Osteocyte (in vitro differentiated cells): Measurements from ENCODE around the gene OSBPL7. TPM values are rescaled to one million over a fixed set of nuclear protein-coding genes. Genes with fewer than 3 reads are reported as not detected.

Experiments
- DNase-seq: peaks from one replicate; pipeline ENCODE4 v3.0.0; 2021; ENCODE audit warnings: mixed read lengths; ENCODE audit not compliant: unreplicated experiment; ENCODE audit errors: extremely low spot score
- H3K27ac Mint-ChIP-seq: one replicate; pipeline ENCODE4 v1.8.0; 2021; ENCODE audit warnings: mild to moderate bottlenecking, mixed read lengths; ENCODE audit not compliant: unreplicated experiment
- H3K27me3 Mint-ChIP-seq: one replicate; pipeline ENCODE4 v1.8.0; 2021; ENCODE audit warnings: mixed read lengths; ENCODE audit not compliant: unreplicated experiment
- H3K36me3 Mint-ChIP-seq: one replicate; pipeline ENCODE4 v1.8.0; 2021; ENCODE audit warnings: mixed read lengths; ENCODE audit not compliant: unreplicated experiment
- H3K4me1 Mint-ChIP-seq: one replicate; pipeline ENCODE4 v1.8.0; 2021; ENCODE audit warnings: mixed read lengths; ENCODE audit not compliant: unreplicated experiment
- H3K4me3 Mint-ChIP-seq: one replicate; pipeline ENCODE4 v1.8.0; 2021; ENCODE audit warnings: mild to moderate bottlenecking, moderate library complexity, mixed read lengths; ENCODE audit not compliant: unreplicated experiment
- H3K9me3 Mint-ChIP-seq: one replicate; pipeline ENCODE4 v1.8.0; 2021; ENCODE audit warnings: mixed read lengths; ENCODE audit not compliant: unreplicated experiment
- total RNA-seq: library from RNA; stranded (reverse); gene quantifications from 2 replicates; pipeline ENCODE4 v1.2.1, GENCODE V29; 2021
- TF ChIP-seq, protein P1 (sequence below): fragments of 200-600 bp; sonication (generic); IDR thresholded peaks from 2 replicates; pipeline ENCODE4 v1.5.0; 2021; ENCODE audit warnings: antibody characterized with exemption, mild to moderate bottlenecking, moderate library complexity

OSBPL7 gene
- total RNA-seq, 1 donor from 2014 or later, result 18.0 TPM

DNA sequence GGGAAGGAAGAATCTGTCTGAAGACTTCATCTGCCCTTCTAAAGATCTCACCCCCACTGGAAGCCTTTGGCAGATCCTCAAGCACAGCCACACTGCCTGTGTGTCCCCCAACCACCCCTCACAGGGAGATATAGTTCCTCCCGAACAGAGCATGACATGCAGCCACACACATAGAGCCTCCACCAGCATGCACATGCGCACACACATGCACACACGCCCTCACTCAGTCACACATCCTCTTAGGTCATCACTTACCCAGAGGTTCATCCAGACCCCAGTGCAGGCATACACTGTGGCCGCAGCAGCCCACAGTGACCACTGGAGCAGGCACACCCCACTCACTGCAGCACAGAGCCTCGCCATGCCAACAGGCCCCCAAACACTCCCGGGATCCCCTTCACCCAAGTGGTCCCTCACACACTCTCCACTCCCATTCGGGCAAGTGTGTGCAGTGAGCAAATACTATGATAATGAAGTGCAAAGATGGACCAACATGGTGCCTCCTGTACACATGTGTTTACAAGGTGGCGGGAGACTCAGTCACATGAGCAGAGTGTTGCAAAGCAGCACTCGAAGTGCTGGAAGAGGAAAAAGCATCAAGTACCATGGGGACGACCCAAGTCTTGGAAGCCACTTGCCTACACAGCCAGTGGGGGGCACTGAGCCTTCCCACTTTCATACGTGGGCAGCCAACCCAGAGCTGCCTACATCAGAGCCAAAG lies 46.4 kb upstream of the OSBPL7 start:
- H3K27me3 Mint-ChIP-seq, result peaks cover 24% of the 10 kb centered on the region
- peaks cover 2% of the 10 kb centered on the region for H3K36me3 Mint-ChIP-seq
- TF ChIP-seq, protein P1, sequence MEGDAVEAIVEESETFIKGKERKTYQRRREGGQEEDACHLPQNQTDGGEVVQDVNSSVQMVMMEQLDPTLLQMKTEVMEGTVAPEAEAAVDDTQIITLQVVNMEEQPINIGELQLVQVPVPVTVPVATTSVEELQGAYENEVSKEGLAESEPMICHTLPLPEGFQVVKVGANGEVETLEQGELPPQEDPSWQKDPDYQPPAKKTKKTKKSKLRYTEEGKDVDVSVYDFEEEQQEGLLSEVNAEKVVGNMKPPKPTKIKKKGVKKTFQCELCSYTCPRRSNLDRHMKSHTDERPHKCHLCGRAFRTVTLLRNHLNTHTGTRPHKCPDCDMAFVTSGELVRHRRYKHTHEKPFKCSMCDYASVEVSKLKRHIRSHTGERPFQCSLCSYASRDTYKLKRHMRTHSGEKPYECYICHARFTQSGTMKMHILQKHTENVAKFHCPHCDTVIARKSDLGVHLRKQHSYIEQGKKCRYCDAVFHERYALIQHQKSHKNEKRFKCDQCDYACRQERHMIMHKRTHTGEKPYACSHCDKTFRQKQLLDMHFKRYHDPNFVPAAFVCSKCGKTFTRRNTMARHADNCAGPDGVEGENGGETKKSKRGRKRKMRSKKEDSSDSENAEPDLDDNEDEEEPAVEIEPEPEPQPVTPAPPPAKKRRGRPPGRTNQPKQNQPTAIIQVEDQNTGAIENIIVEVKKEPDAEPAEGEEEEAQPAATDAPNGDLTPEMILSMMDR, result no peak
- DNase-seq, result no peak
- H3K4me3 Mint-ChIP-seq, result no peak overlapping the region
- no peak overlapping the region for H3K27ac Mint-ChIP-seq
- peaks cover 23% of the 10 kb centered on the region for H3K4me1 Mint-ChIP-seq
- no peaks in the 10 kb centered on the region for H3K9me3 Mint-ChIP-seq

DNA sequence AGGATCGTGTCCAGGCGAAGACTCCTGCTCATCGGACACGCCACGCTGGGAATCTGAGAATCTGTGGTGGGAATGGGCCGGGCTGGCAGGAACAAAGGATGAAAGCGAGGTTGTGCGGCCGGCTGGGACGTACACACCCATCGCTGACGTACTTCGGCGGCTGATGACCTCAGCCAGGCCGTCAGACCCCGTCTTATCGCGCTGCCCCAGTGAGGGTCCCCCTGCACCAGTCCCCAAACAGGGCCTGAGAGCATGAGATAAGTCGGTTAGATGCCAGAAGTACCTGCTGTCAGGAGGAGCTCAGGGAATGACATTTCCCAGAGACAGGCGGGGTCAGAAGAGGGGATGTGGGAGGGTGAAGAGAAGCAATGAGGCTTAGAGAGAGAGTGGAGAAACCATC lies 45.3 kb upstream of the OSBPL7 start:
- Mint-ChIP-seq H3K4me3 (no peak overlapping the region), H3K27ac (no peak overlapping the region), H3K9me3 (no peaks in the 10 kb centered on the region)

DNA sequence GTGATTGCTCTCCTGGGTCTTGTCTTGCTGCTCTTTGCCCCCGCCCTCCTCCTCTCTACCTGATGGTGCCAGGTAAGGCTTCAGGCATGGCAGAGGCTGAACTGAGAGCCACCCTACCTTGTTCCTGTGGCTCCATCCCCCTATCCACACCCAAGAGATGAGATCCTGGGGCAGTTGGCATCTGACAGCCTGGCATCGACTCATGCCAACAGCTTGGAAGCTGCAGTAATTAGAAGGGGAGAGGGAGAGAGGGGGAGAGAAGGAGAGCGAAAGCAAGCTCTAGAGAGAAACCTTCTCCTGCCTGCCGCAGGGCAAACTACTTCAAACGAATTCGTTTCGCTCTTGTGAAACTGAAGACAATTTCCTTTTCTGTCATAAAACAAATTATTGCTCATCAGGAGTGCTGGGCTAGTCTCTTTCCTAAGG lies 43.2 kb upstream of the OSBPL7 start:
- Mint-ChIP-seq H3K9me3 (no peaks in the 10 kb centered on the region), H3K36me3 (peaks cover 2% of the 10 kb centered on the region), H3K4me3 (no peak overlapping the region), H3K4me1 (peaks cover 25% of the 10 kb centered on the region), H3K27ac (no peak overlapping the region), H3K27me3 (peaks cover 5% of the 10 kb centered on the region)
- TF ChIP-seq, protein P1, result no peak
- DNase-seq, result no peak

More for the DNA sequence above, 45.3 kb upstream of the OSBPL7 start:
- TF ChIP-seq, protein P1, result no peak
- DNase-seq, result no peak
- peaks cover 23% of the 10 kb centered on the region for H3K27me3 Mint-ChIP-seq
- peaks cover 25% of the 10 kb centered on the region for H3K4me1 Mint-ChIP-seq
- H3K36me3 Mint-ChIP-seq, result peaks cover 2% of the 10 kb centered on the region

GRCh38 chr17:47862621-47863440 lies 41.2 kb upstream of the OSBPL7 start:
- no peak for DNase-seq
- Mint-ChIP-seq H3K9me3 (no peaks in the 10 kb centered on the region), H3K36me3 (peaks cover 2% of the 10 kb centered on the region), H3K4me1 (peaks cover 25% of the 10 kb centered on the region), H3K27me3 (peaks cover 4% of the 10 kb centered on the region), H3K4me3 (no peak overlapping the region), H3K27ac (peak overlapping the region; percentile 38)
- TF ChIP-seq, protein P1, result no peak

DNA sequence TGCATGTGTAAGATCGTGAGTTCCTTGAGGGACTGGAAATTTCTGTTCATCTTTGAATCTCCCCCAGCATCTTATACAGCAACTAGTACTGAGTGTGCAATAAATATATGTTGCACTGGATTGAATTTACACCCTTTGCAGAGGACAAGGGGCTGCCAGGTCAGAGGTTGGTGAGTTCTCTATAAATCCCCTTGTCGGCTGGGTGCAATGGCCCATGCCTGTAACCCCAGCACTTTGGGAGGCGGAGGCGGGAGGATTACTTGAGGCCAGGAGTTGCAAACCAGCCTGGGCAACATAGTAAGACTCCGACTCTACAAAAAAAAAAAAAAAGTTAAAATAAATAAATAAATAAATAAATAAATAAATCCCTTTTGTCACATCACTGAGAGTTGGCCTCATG lies 38.8 kb upstream of the OSBPL7 start:
- TF ChIP-seq, protein P1, result no peak
- Mint-ChIP-seq H3K27me3 (peaks cover 7% of the 10 kb centered on the region), H3K9me3 (no peaks in the 10 kb centered on the region), H3K4me1 (peaks cover 25% of the 10 kb centered on the region), H3K4me3 (no peak overlapping the region), H3K36me3 (peaks cover 2% of the 10 kb centered on the region), H3K27ac (no peak overlapping the region)
- DNase-seq, result no peak
